IMR-90 (cell line): ENCODE measurements around the gene MUC5B. TPM values are rescaled to one million over a fixed set of nuclear protein-coding genes. Genes with fewer than 3 reads are reported as not detected.

ENCODE experiments used
- ATAC-seq: fragments of 200-7000 bp; cut with Tn5 transposase; 2 replicates; pipeline ENCODE4 v1.9.1; 2020; ENCODE audit warnings: low read depth, mild to moderate bottlenecking, moderate library complexity
- BruUV-seq: library from RNA; stranded (reverse); fragments of 400-500 nt; replicated peaks from 2 replicates; lab custom pipeline; 2021; lab: Mats Ljungman, UMichigan
- CTCF ChIA-PET: fragments of 300-600 bp; formaldehyde crosslinking; extraction: SDS; loops from one replicate; lab custom pipeline; 2021; ENCODE audit warnings: antibody characterized with exemption; lab: Yijun Ruan, JAX
- POLR2A ChIA-PET: fragments of 300-600 bp; sonication (Branson Sonifier 250); formaldehyde crosslinking; loops from one replicate; lab custom pipeline; 2022; ENCODE audit warnings: antibody characterized with exemption; ENCODE audit not compliant: unreplicated experiment; lab: Charles Lee
- DNase-seq: peaks from one replicate; pipeline ENCODE4 v3.0.0; 2013
- H2AFZ ChIP-seq: replicated peaks from 2 replicates; pipeline ENCODE3; 2013; ENCODE audit warnings: low read length, mild to moderate bottlenecking; ENCODE audit not compliant: poor library complexity
- H2AK5ac ChIP-seq: 2 replicates; pipeline ENCODE4 v1.6.1; 2013; ENCODE audit warnings: low read depth, low read length, inconsistent platforms
- H2AK9ac ChIP-seq: replicated peaks from 2 replicates; pipeline ENCODE3; 2013; ENCODE audit warnings: mild to moderate bottlenecking, low read depth, low read length, moderate library complexity; ENCODE audit not compliant: poor library complexity
- H2BK120ac ChIP-seq: 2 replicates; pipeline ENCODE4 v1.6.1; 2013; ENCODE audit warnings: low read depth, low read length, inconsistent platforms
- H2BK15ac ChIP-seq: 3 replicates; pipeline ENCODE4 v1.6.1; 2013; ENCODE audit warnings: low read depth, low read length, inconsistent platforms
- H2BK20ac ChIP-seq: 2 replicates; pipeline ENCODE4 v1.6.1; 2013; ENCODE audit warnings: low read depth, mild to moderate bottlenecking, inconsistent platforms, low read length, moderate library complexity
- H2BK5ac ChIP-seq: 2 replicates; pipeline ENCODE4 v1.6.1; 2013; ENCODE audit warnings: mild to moderate bottlenecking, low read depth, low read length, inconsistent platforms; ENCODE audit not compliant: poor library complexity, severe bottlenecking
- H3K14ac ChIP-seq: replicated peaks from 2 replicates; pipeline ENCODE4 v1.6.1; 2013; ENCODE audit warnings: low read depth, low read length, inconsistent platforms
- H3K18ac ChIP-seq: 2 replicates; pipeline ENCODE4 v1.6.1; 2013; ENCODE audit warnings: low read depth, low read length, control low read depth
- H3K23ac ChIP-seq: 2 replicates; pipeline ENCODE4 v1.6.1; 2013; ENCODE audit warnings: low read depth, low read length, inconsistent platforms
- H3K27ac ChIP-seq: 2 replicates; pipeline ENCODE4 v1.5.1; 2013; ENCODE audit warnings: mild to moderate bottlenecking, control low read depth, low read length; ENCODE audit not compliant: insufficient read depth
- H3K27me3 ChIP-seq: 2 replicates; pipeline ENCODE4 v1.6.1; 2013; ENCODE audit warnings: low read length; ENCODE audit not compliant: control insufficient read depth, insufficient read depth
- H3K36me3 ChIP-seq: 2 replicates; pipeline ENCODE4 v1.6.1; 2013; ENCODE audit warnings: low read length, mixed read lengths; ENCODE audit not compliant: control insufficient read depth, insufficient read depth
- H3K4ac ChIP-seq: 2 replicates; pipeline ENCODE4 v1.6.1; 2013; ENCODE audit warnings: low read depth, low read length, inconsistent platforms
- H3K4me1 ChIP-seq: 2 replicates; pipeline ENCODE4 v1.6.1; 2013; ENCODE audit warnings: low read length, mixed read lengths; ENCODE audit not compliant: control insufficient read depth, insufficient read depth
- H3K4me2 ChIP-seq: 2 replicates; pipeline ENCODE4 v1.6.1; 2013; ENCODE audit warnings: low read depth, mild to moderate bottlenecking, control low read depth, low read length, moderate library complexity
- H3K4me3 ChIP-seq: 2 replicates; pipeline ENCODE4 v1.5.1; 2013; ENCODE audit warnings: low read depth, mild to moderate bottlenecking, control low read depth, low read length, moderate library complexity; ENCODE audit not compliant: insufficient read depth
- H3K56ac ChIP-seq: 2 replicates; pipeline ENCODE4 v1.6.1; 2013; ENCODE audit warnings: low read length, inconsistent platforms; ENCODE audit not compliant: insufficient read depth; ENCODE audit errors: extremely low read depth
- H3K79me1 ChIP-seq, 2 experiments: 2 replicates each; pipeline ENCODE4 v1.6.1; 2013; ENCODE audit warnings: low read length in 2 of 2, inconsistent platforms in 1 of 2, low read depth in 1 of 2
- H3K9ac ChIP-seq: 2 replicates; pipeline ENCODE4 v1.6.1; 2013; ENCODE audit warnings: low read depth, low read length, control low read depth
- H3K9me1 ChIP-seq: 2 replicates; pipeline ENCODE4 v1.6.1; 2013; ENCODE audit warnings: low read length, inconsistent platforms; ENCODE audit not compliant: insufficient read depth
- H3K9me3 ChIP-seq: 2 replicates; pipeline ENCODE4 v1.6.1; 2013; ENCODE audit warnings: low read length; ENCODE audit not compliant: control insufficient read depth, insufficient read depth
- H4K20me1 ChIP-seq: 2 replicates; pipeline ENCODE4 v1.6.1; 2013; ENCODE audit warnings: low read length, inconsistent platforms; ENCODE audit not compliant: insufficient read depth
- H4K5ac ChIP-seq: 2 replicates; pipeline ENCODE4 v1.6.1; 2013; ENCODE audit warnings: mild to moderate bottlenecking, low read depth, low read length, control low read depth
- H4K8ac ChIP-seq, 2 experiments: 2 replicates each; pipeline ENCODE4 v1.6.1; 2013; ENCODE audit warnings: low read depth in 2 of 2, low read length in 2 of 2, control low read depth in 1 of 2, inconsistent platforms in 1 of 2
- H4K91ac ChIP-seq: 2 replicates; pipeline ENCODE4 v1.6.1; 2013; ENCODE audit warnings: low read depth, low read length, inconsistent platforms; ENCODE audit not compliant: insufficient read depth
- BHLHE40 ChIP-seq: fragments of 150-350 bp; IDR thresholded peaks from 2 replicates; pipeline ENCODE4 v1.6.1; 2016; ENCODE audit warnings: mild to moderate bottlenecking, low read depth, low read length
- CEBPB ChIP-seq: IDR thresholded peaks from 2 replicates; pipeline ENCODE4 v1.6.1; 2012; ENCODE audit warnings: low read depth, low read length, improper control_type of control experiment
- CHD1 ChIP-seq: IDR thresholded peaks from 2 replicates; pipeline ENCODE4 v1.6.1; 2012; ENCODE audit warnings: low read depth, low read length, improper control_type of control experiment
- FOS ChIP-seq: fragments of 150-350 bp; IDR thresholded peaks from 2 replicates; pipeline ENCODE4 v1.6.1; 2016; ENCODE audit warnings: low read depth, low read length
- MAFK ChIP-seq: IDR thresholded peaks from 2 replicates; pipeline ENCODE4 v1.6.1; 2012; ENCODE audit warnings: low read depth, low read length, improper control_type of control experiment
- MAZ ChIP-seq: IDR thresholded peaks from 2 replicates; pipeline ENCODE4 v1.6.1; 2012; ENCODE audit warnings: low read depth, mild to moderate bottlenecking, low read length, improper control_type of control experiment, moderate library complexity, borderline replicate concordance
- MXI1 ChIP-seq: IDR thresholded peaks from 2 replicates; pipeline ENCODE4 v1.6.1; 2012; ENCODE audit warnings: low read depth, mild to moderate bottlenecking, low read length, moderate library complexity, borderline replicate concordance
- NFE2L2 ChIP-seq: fragments of 150-350 bp; IDR thresholded peaks from 2 replicates; pipeline ENCODE4 v1.6.1; 2016; ENCODE audit warnings: low read depth, mild to moderate bottlenecking, low read length
- POLR2A ChIP-seq: IDR thresholded peaks from 2 replicates; pipeline ENCODE4 v1.6.1; 2012; ENCODE audit warnings: mild to moderate bottlenecking, low read depth, low read length
- RAD21 ChIP-seq: IDR thresholded peaks from 2 replicates; pipeline ENCODE4 v1.6.1; 2012; ENCODE audit warnings: low read length, improper control_type of control experiment
- RCOR1 ChIP-seq: IDR thresholded peaks from 2 replicates; pipeline ENCODE4 v1.6.1; 2012; ENCODE audit warnings: mild to moderate bottlenecking, low read length, improper control_type of control experiment; ENCODE audit not compliant: insufficient replicate concordance
- RFX5 ChIP-seq: IDR thresholded peaks from 2 replicates; pipeline ENCODE4 v1.8.0; 2012; ENCODE audit warnings: low read depth, mild to moderate bottlenecking, low read length, moderate library complexity
- SMC3 ChIP-seq: fragments of 150-350 bp; IDR thresholded peaks from 2 replicates; pipeline ENCODE4 v1.6.1; 2016; ENCODE audit warnings: low read depth, mild to moderate bottlenecking, antibody characterized with exemption, low read length, moderate library complexity
- WGBS, 2 experiments: methylation state at CpG; one replicate each; pipeline versions ENCODE4 v1.1.5 to v1.1.7; 2013; ENCODE audit warnings: missing lambda C conversion rate in 2 of 2; ENCODE audit not compliant: insufficient read length in 1 of 2; ENCODE audit errors: extremely low coverage in 2 of 2; 5-methylcytosine and 5-hydroxymethylcytosine counted together
- dilution Hi-C: fragments of 300-500 bp; cut with HindIII; formaldehyde crosslinking; loops from one replicate; pipeline ENCODE4 v1.14.3; 2018; ENCODE audit warnings: low sequenced_read_pairs; ENCODE audit not compliant: unreplicated experiment
- in situ Hi-C: fragments of 300-500 bp; cut with MboI; formaldehyde crosslinking; loops from 3 replicates; pipeline ENCODE4 v1.14.3; 2019; ENCODE audit warnings: low sequenced_read_pairs, inconsistent platforms, mixed read lengths
- intact Hi-C: fragments of 100-400 bp; cut with micrococcal nuclease; formaldehyde crosslinking; loops from 2 replicates; pipeline ENCODE4 v1.10.0; 2022
- polyA plus RNA-seq, 3 experiments: library from polyadenylated mRNA; depleted of rRNA; stranded (reverse); fragments of >200 nt; gene quantifications; 2 replicates each; pipeline ENCODE4 v1.2.3, GENCODE V29; 2012; ENCODE audit warnings: low replicate concordance in 1 of 3
- total RNA-seq: library from RNA; depleted of rRNA; stranded (reverse); fragments of >200 nt; gene quantifications from 2 replicates; pipeline ENCODE4 v1.2.3, GENCODE V29; 2012
- TF ChIP-seq, protein P1 (sequence below): conservative IDR thresholded peaks from 2 replicates; pipeline ENCODE4 v1.5.1; 2012; ENCODE audit warnings: mild to moderate bottlenecking, low read depth, low read length, improper control_type of control experiment
- TF ChIP-seq, protein P2 (sequence below): fragments of 150-350 bp; IDR thresholded peaks from 2 replicates; pipeline ENCODE4 v1.6.1; 2017; ENCODE audit warnings: mild to moderate bottlenecking, antibody characterized with exemption, low read length, low read depth
- TF ChIP-seq, protein P3 (sequence below): fragments of 150-350 bp; IDR thresholded peaks from 2 replicates; pipeline ENCODE4 v1.6.1; 2016; ENCODE audit warnings: low read depth, mild to moderate bottlenecking, low read length, moderate library complexity, borderline replicate concordance

Gene MUC5B
- total and polyA plus RNA-seq, 2 of the 4 experiments (the other 2 are of a cell fraction): not detected

DNA sequence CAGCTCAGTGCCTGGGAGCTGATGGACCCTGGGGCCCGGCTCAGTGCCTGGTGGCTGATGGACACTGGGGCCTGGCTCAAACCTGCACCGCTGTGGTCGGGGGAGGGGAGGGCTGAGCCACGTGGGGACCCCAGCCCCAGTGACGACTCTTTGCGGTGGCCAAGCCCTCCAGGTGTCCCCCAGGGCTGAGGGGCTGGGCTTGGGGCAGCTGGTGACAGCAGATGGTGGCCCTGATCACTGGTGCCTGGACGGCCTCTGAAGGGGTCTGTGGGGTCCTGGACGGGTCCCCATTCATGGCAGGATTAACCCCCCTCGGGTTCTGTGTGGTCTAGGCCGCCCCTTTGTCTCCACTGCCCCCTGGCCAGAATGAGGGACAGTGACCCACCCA lies 3.4 kb upstream of the MUC5B start:
- Histone ChIP-seq H4K91ac (no peak overlapping the region), H3K56ac (no peak overlapping the region), H3K9me3 (no peaks in the 10 kb centered on the region; the same call in 1 of the 2 replicates), H3K4me1 (no peaks in the 10 kb centered on the region), H3K4me3 (no peak overlapping the region), H2AK9ac (no peak overlapping the region), H3K23ac (no peak overlapping the region), H3K4me2 (no peak overlapping the region), H4K5ac (no peak overlapping the region), H3K4ac (no peak overlapping the region), H3K79me1 (no peaks in the 10 kb centered on the region), H4K20me1 (no peaks in the 10 kb centered on the region), H3K36me3 (no peaks in the 10 kb centered on the region), H2AK5ac (no peak overlapping the region), H3K9me1 (no peaks in the 10 kb centered on the region), H3K27ac (no peak overlapping the region), H2BK120ac (no peak overlapping the region), H3K18ac (no peak overlapping the region), H3K9ac (no peak overlapping the region), H3K14ac (no peak overlapping the region), H4K8ac (no peak overlapping the region), H2BK15ac (no peak overlapping the region), H3K27me3 (peaks cover 15% of the 10 kb centered on the region), H2AFZ (no peak overlapping the region), H2BK5ac (no peak overlapping the region), H2BK20ac (no peak overlapping the region)
- DNase-seq: no peak
- ChIA-PET POLR2A (no interaction called here), CTCF (no interaction called here)
- 33% methylated on average over 4 of the region's 10 CpGs; no CpG with 5 or more reads in 1 of the 2 experiments for WGBS, 2 experiments
- no TSS peak for BruUV-seq
- TF ChIP-seq MAFK (no peak), BHLHE40 (no peak), SMC3 (no peak), CEBPB (no peak), FOS (no peak), CHD1 (no peak), RFX5 (no peak), RAD21 (no peak), RCOR1 (no peak), MXI1 (no peak), NFE2L2 (no peak), POLR2A (no peak), MAZ (no peak)
- TF ChIP-seq, protein P1, sequence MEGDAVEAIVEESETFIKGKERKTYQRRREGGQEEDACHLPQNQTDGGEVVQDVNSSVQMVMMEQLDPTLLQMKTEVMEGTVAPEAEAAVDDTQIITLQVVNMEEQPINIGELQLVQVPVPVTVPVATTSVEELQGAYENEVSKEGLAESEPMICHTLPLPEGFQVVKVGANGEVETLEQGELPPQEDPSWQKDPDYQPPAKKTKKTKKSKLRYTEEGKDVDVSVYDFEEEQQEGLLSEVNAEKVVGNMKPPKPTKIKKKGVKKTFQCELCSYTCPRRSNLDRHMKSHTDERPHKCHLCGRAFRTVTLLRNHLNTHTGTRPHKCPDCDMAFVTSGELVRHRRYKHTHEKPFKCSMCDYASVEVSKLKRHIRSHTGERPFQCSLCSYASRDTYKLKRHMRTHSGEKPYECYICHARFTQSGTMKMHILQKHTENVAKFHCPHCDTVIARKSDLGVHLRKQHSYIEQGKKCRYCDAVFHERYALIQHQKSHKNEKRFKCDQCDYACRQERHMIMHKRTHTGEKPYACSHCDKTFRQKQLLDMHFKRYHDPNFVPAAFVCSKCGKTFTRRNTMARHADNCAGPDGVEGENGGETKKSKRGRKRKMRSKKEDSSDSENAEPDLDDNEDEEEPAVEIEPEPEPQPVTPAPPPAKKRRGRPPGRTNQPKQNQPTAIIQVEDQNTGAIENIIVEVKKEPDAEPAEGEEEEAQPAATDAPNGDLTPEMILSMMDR: no peak
- TF ChIP-seq, protein P2, sequence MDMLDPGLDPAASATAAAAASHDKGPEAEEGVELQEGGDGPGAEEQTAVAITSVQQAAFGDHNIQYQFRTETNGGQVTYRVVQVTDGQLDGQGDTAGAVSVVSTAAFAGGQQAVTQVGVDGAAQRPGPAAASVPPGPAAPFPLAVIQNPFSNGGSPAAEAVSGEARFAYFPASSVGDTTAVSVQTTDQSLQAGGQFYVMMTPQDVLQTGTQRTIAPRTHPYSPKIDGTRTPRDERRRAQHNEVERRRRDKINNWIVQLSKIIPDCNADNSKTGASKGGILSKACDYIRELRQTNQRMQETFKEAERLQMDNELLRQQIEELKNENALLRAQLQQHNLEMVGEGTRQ: no peak
- TF ChIP-seq, protein P3, sequence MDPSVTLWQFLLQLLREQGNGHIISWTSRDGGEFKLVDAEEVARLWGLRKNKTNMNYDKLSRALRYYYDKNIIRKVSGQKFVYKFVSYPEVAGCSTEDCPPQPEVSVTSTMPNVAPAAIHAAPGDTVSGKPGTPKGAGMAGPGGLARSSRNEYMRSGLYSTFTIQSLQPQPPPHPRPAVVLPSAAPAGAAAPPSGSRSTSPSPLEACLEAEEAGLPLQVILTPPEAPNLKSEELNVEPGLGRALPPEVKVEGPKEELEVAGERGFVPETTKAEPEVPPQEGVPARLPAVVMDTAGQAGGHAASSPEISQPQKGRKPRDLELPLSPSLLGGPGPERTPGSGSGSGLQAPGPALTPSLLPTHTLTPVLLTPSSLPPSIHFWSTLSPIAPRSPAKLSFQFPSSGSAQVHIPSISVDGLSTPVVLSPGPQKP: no peak
- no peak for ATAC-seq
- in situ Hi-C loops (loop anchor here (25.0 kb wide), 1 partner anchor 293 kb away; no protein-coding TSS in a partner anchor), intact Hi-C loops (no loop called here), dilution Hi-C loops (no loop called here)
